ENCODE measurements around the gene NRP2.

GRCh38 chr2:205769879-205770278 is 87.6 kb downstream of the NRP2 start:
- no peak for TF ChIP-seq POLR2A (IDR thresholded peaks at IDR 0.05; ENCODE audit: low read depth)
- no peak for TF ChIP-seq EP300 (IDR thresholded peaks at IDR 0.05)

All from esophagus muscularis mucosa (tissue), 2 donors.